Liver (tissue), 9 donors: ENCODE results near the gene ALDH3B2. TPM values are rescaled to one million over a fixed set of nuclear protein-coding genes. Genes with fewer than 3 reads are reported as not detected.

Experiments
- DNase-seq: peaks from one replicate; pipeline ENCODE4 v3.0.0-alpha.2; 2017; ENCODE audit warnings: low spot score
- H3K27ac ChIP-seq, 2 donors: one replicate each; pipeline ENCODE4 v1.7.0; 2013; ENCODE audit warnings: inconsistent platforms in 2 of 2, low read length in 2 of 2, control low read depth in 1 of 2, low read depth in 1 of 2, mild to moderate bottlenecking in 1 of 2
- H3K27me3 ChIP-seq, 4 donors: one replicate each; pipeline versions ENCODE4 v1.6.1 to v1.7.0; 2013; ENCODE audit warnings: low read length in 3 of 4, inconsistent platforms in 1 of 4, mild to moderate bottlenecking in 1 of 4, moderate library complexity in 1 of 4; ENCODE audit not compliant: control insufficient read depth in 4 of 4, insufficient read depth in 4 of 4
- H3K36me3 ChIP-seq, 4 donors: one replicate each; pipeline versions ENCODE4 v1.6.1 to v1.7.0; 2013; ENCODE audit warnings: low read length in 3 of 4, mild to moderate bottlenecking in 3 of 4, low read depth in 1 of 4, moderate library complexity in 1 of 4; ENCODE audit not compliant: control insufficient read depth in 4 of 4, insufficient read depth in 3 of 4
- H3K4me1 ChIP-seq, 4 donors: one replicate each; pipeline versions ENCODE4 v1.6.1 to v1.7.0; 2013; ENCODE audit warnings: low read length in 3 of 4, mild to moderate bottlenecking in 3 of 4, moderate library complexity in 1 of 4; ENCODE audit not compliant: control insufficient read depth in 4 of 4, insufficient read depth in 4 of 4
- H3K4me3 ChIP-seq, 3 donors: one replicate each; pipeline versions ENCODE4 v1.6.1 to v1.7.0; 2013; ENCODE audit warnings: low read length in 3 of 3, control low read depth in 1 of 3, low read depth in 1 of 3, mild to moderate bottlenecking in 1 of 3
- H3K9ac ChIP-seq, 2 donors: one replicate each; pipeline ENCODE4 v1.7.0; 2013; ENCODE audit warnings: low read length in 2 of 2, mild to moderate bottlenecking in 2 of 2, moderate library complexity in 2 of 2, control low read depth in 1 of 2, low read depth in 1 of 2
- H3K9me3 ChIP-seq, 4 donors: one replicate each; pipeline versions ENCODE4 v1.6.1 to v1.7.0; 2013; ENCODE audit warnings: low read length in 3 of 4; ENCODE audit not compliant: control insufficient read depth in 4 of 4
- FOXA1 ChIP-seq: IDR thresholded peaks from 2 replicates; pipeline ENCODE4 v1.6.1; 2016; ENCODE audit warnings: antibody characterized with exemption
- FOXA2 ChIP-seq: IDR thresholded peaks from 2 replicates; pipeline ENCODE4 v1.6.1; 2016; ENCODE audit warnings: antibody characterized with exemption
- HNF4G ChIP-seq: IDR thresholded peaks from 2 replicates; pipeline ENCODE4 v1.6.1; 2016; ENCODE audit warnings: antibody characterized with exemption
- JUND ChIP-seq, 2 donors: IDR thresholded peaks; 2 replicates each; pipeline ENCODE4 v1.6.1; 2016; ENCODE audit warnings: antibody characterized with exemption in 2 of 2
- SP1 ChIP-seq: IDR thresholded peaks from 2 replicates; pipeline ENCODE4 v1.6.1; 2018; ENCODE audit warnings: antibody characterized with exemption, mild to moderate bottlenecking
- YY1 ChIP-seq: IDR thresholded peaks from 2 replicates; pipeline ENCODE4 v1.6.1; 2016; ENCODE audit warnings: antibody characterized with exemption, mild to moderate bottlenecking
- WGBS: extraction: QIAGEN DNeasy Blood & Tissue Kit; methylation state at CpG from one replicate; pipeline ENCODE4 v1.1.7; 2013; 5-methylcytosine and 5-hydroxymethylcytosine counted together
- polyA plus RNA-seq, 2 donors: library from polyadenylated mRNA; stranded (reverse) in 1 of 2; unstranded in 1 of 2; fragments of 200-250 nt in 1 of 2; fragments of >200 nt in 1 of 2; fragmentation: Nextera tagmentation in 1 of 2; extraction: Ambion mirVana in 1 of 2; gene quantifications; one replicate each; pipeline versions ENCODE4 v1.2.1 to v1.2.3, GENCODE V29; 2013 to 2015
- total RNA-seq, 2 donors: library from RNA; depleted of rRNA; stranded (reverse); fragments of >200 nt; gene quantifications; one replicate each; pipeline ENCODE4 v1.2.3, GENCODE V29; 2014
- TF ChIP-seq, protein P1 (sequence below): IDR thresholded peaks from 2 replicates; pipeline ENCODE4 v1.6.1; 2016; ENCODE audit warnings: antibody characterized with exemption, mild to moderate bottlenecking
- TF ChIP-seq, protein P2 (sequence below): IDR thresholded peaks from 2 replicates; pipeline ENCODE4 v1.6.1; 2016; ENCODE audit warnings: antibody characterized with exemption
- TF ChIP-seq, protein P3 (sequence below): IDR thresholded peaks from 2 replicates; pipeline ENCODE4 v1.6.1; 2016; ENCODE audit warnings: antibody characterized with exemption
- donor health status: healthy.
- donor health status: healthy.
- donor health status: healthy.
- donor health status: healthy.
- donor health status: healthy.

The ALDH3B2 gene
- total and polyA plus RNA-seq, 4 donors, result not detected

DNA sequence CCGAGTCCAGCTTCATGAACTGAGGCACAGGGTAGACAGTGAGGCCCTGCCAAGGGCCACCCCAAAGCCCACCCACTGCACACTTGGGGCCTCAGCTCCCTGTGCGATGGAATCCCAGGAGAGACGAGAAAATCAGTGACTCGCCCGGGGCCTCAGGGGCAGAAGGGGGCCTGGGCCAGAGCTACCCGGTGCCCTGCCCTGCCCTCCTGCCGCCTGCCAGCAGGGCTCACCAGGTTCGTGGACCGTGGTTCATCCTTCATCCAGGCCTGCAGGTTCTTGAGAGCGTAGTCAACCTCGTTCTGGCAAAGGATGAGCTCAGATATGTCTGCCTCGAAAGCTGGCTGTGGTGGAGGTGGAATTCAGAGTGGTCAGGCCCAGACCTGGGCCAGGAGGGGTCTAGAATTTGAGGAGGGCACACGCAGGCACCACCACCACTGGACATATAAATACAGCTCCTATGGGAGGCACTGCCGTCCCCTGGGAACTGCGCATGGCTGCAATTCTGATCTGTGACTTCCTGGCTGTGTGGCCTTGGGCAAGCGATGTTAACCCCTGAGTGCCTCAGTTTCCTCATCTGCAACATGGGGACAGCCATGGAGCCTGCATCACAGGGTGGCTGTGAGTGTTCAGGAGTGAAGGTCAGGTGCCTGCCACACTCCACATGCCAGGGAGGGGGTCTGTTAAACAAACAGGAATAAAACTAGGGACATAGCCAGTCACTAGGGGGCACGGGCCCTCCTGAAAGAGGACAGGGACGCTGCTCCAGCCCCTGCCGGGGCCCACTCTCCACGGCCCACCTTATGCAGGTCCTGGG lies 7.5 kb downstream of the ALDH3B2 start:
- Histone ChIP-seq H3K27ac (no peak overlapping the region), H3K9me3 (no peaks in the 10 kb centered on the region), H3K36me3 (no peaks in the 10 kb centered on the region), H3K4me1 (peaks cover 0 to 3% (median under 1%) of the 10 kb centered on the region in 4 donors), H3K9ac (no peak overlapping the region), H3K4me3 (no peak overlapping the region), H3K27me3 (no peaks in the 10 kb centered on the region)
- 81% methylated on average over 20 of the region's 20 CpGs for WGBS
- TF ChIP-seq, protein P1, sequence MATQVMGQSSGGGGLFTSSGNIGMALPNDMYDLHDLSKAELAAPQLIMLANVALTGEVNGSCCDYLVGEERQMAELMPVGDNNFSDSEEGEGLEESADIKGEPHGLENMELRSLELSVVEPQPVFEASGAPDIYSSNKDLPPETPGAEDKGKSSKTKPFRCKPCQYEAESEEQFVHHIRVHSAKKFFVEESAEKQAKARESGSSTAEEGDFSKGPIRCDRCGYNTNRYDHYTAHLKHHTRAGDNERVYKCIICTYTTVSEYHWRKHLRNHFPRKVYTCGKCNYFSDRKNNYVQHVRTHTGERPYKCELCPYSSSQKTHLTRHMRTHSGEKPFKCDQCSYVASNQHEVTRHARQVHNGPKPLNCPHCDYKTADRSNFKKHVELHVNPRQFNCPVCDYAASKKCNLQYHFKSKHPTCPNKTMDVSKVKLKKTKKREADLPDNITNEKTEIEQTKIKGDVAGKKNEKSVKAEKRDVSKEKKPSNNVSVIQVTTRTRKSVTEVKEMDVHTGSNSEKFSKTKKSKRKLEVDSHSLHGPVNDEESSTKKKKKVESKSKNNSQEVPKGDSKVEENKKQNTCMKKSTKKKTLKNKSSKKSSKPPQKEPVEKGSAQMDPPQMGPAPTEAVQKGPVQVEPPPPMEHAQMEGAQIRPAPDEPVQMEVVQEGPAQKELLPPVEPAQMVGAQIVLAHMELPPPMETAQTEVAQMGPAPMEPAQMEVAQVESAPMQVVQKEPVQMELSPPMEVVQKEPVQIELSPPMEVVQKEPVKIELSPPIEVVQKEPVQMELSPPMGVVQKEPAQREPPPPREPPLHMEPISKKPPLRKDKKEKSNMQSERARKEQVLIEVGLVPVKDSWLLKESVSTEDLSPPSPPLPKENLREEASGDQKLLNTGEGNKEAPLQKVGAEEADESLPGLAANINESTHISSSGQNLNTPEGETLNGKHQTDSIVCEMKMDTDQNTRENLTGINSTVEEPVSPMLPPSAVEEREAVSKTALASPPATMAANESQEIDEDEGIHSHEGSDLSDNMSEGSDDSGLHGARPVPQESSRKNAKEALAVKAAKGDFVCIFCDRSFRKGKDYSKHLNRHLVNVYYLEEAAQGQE, result no peak
- TF ChIP-seq FOXA1, result no peak
- TF ChIP-seq SP1, result no peak
- TF ChIP-seq HNF4G, result no peak
- TF ChIP-seq JUND (IDR thresholded peaks at IDR 0.05), result no peak
- TF ChIP-seq FOXA2, result no peak
- TF ChIP-seq, protein P2, sequence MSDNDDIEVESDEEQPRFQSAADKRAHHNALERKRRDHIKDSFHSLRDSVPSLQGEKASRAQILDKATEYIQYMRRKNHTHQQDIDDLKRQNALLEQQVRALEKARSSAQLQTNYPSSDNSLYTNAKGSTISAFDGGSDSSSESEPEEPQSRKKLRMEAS, result no peak
- TF ChIP-seq, protein P3, sequence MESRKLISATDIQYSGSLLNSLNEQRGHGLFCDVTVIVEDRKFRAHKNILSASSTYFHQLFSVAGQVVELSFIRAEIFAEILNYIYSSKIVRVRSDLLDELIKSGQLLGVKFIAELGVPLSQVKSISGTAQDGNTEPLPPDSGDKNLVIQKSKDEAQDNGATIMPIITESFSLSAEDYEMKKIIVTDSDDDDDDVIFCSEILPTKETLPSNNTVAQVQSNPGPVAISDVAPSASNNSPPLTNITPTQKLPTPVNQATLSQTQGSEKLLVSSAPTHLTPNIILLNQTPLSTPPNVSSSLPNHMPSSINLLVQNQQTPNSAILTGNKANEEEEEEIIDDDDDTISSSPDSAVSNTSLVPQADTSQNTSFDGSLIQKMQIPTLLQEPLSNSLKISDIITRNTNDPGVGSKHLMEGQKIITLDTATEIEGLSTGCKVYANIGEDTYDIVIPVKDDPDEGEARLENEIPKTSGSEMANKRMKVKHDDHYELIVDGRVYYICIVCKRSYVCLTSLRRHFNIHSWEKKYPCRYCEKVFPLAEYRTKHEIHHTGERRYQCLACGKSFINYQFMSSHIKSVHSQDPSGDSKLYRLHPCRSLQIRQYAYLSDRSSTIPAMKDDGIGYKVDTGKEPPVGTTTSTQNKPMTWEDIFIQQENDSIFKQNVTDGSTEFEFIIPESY, result no peak
- no peak for DNase-seq

DNA sequence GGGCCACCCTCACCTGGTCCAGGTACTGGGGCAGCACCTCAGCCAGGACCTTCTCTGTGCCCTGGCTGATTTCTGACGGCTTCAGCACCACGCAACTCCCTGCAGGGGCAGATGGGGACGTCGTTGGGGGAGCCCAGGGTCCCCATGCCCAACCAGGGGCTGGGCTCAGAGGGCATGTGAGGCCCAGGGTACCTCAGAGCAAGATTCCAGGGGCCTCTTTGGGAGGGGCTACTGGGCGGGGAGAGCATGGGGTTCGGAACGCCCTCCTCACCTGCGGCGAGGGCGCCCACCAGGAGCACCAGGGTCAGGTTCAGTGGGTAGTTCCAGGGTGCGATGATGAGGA lies 8.1 kb downstream of the ALDH3B2 start:
- no peaks in the 10 kb centered on the region for H3K36me3 ChIP-seq
- 86% methylated on average over 11 of the region's 11 CpGs for WGBS

More for the DNA sequence above, 8.1 kb downstream of the ALDH3B2 start:
- H3K9me3 ChIP-seq, result no peaks in the 10 kb centered on the region
- H3K9ac ChIP-seq, result no peak overlapping the region
- H3K27me3 ChIP-seq, result no peaks in the 10 kb centered on the region
- DNase-seq, result no peak
- no peak overlapping the region for H3K27ac ChIP-seq
- TF ChIP-seq YY1, result no peak
- no peak for TF ChIP-seq JUND (IDR thresholded peaks at IDR 0.05)
- TF ChIP-seq FOXA2, result no peak
- TF ChIP-seq SP1, result no peak
- TF ChIP-seq, protein P1, result no peak
- no peak for TF ChIP-seq HNF4G
- H3K4me1 ChIP-seq, result peaks cover 0 to 3% (median under 1%) of the 10 kb centered on the region in 4 donors
- no peak overlapping the region for H3K4me3 ChIP-seq
